Ovary (tissue), 3 donors: Measurements from ENCODE around the gene NME1.

ENCODE experiments used
- POLR2A ChIP-seq: fragments of 450-650 bp; IDR thresholded peaks from one replicate; pipeline ENCODE4 v1.6.1; 2017; ENCODE audit warnings: antibody characterized with exemption, mild to moderate bottlenecking, moderate library complexity
- TF ChIP-seq, protein P1 (sequence below), 3 donors: fragments of 450-650 bp in 2 of 3; fragments of 200-600 bp in 1 of 3; IDR thresholded peaks; one replicate each; pipeline versions ENCODE4 v1.5.1 to v1.8.0; 2016 to 2022; ENCODE audit warnings: antibody characterized with exemption in 3 of 3, mild to moderate bottlenecking in 1 of 3
- donor health status: DM: no; HTN: no; CAD: no.

DNA sequence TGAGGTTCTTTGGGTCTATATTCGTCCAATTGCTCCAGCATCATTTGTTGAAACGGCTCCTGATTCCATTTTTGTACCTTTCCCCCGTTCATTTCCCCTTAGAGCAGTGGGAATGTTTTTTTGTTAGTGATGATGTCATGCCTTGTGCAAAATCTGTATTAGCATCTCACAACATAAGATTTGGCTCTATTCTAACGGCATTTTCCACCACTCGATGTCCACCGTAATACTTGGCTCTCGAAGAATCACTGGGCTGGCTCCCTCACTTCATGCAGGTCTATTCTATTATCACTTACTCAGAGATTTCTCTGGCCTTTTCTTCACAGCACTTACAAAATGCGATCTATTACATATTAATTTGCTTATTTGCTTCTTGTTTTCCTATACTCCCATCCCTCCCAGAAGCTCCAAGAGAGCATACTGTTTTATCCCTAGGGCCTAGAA is 571 bp upstream of the NME1 start:
- TF ChIP-seq, protein P1, sequence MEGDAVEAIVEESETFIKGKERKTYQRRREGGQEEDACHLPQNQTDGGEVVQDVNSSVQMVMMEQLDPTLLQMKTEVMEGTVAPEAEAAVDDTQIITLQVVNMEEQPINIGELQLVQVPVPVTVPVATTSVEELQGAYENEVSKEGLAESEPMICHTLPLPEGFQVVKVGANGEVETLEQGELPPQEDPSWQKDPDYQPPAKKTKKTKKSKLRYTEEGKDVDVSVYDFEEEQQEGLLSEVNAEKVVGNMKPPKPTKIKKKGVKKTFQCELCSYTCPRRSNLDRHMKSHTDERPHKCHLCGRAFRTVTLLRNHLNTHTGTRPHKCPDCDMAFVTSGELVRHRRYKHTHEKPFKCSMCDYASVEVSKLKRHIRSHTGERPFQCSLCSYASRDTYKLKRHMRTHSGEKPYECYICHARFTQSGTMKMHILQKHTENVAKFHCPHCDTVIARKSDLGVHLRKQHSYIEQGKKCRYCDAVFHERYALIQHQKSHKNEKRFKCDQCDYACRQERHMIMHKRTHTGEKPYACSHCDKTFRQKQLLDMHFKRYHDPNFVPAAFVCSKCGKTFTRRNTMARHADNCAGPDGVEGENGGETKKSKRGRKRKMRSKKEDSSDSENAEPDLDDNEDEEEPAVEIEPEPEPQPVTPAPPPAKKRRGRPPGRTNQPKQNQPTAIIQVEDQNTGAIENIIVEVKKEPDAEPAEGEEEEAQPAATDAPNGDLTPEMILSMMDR (IDR thresholded peaks at IDR 0.05): no peak
- TF ChIP-seq POLR2A: no peak
